GM12878 (cell line): ENCODE data around the gene FMN2.

ENCODE experiments used
- ATF3 ChIP-seq: IDR thresholded peaks from 2 replicates; pipeline ENCODE4 v1.6.1; 2011; ENCODE audit warnings: low read depth, mild to moderate bottlenecking, low read length, moderate library complexity, borderline replicate concordance; ENCODE audit errors: extremely low read depth
- TF ChIP-seq, protein P1 (sequence below), 3 experiments: IDR thresholded peaks in 2 of 3; conservative IDR thresholded peaks in 1 of 3; 2 replicates each; pipeline ENCODE4 v1.5.1; 2011; ENCODE audit warnings: low read depth in 3 of 3, low read length in 3 of 3, mild to moderate bottlenecking in 3 of 3, control low read depth in 2 of 3, moderate library complexity in 2 of 3, inconsistent platforms in 1 of 3, mixed read lengths in 1 of 3; ENCODE audit not compliant: control insufficient read depth in 2 of 3, insufficient read depth in 1 of 3; ENCODE audit errors: extremely low read depth in 1 of 3

DNA sequence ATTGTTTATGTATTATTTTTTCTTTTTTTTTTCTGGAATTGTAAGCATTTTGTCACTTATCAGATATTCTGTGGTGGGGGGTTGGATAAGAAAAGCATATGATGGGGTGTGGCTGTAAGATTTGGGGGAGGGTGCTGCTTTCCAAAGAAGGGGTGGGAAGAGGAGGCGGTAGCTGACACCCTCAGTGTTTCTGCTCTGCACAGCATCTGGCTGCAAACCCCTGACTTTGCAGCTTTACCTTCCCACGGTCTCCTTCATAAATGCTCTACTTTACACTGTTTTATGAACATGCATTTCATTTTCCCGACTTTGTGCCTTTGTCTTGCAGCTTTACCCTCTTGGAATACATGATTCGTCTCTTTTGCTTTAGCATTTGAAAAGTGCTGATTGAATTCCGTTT lies 7.6 kb downstream of the FMN2 start:
- no peak for TF ChIP-seq ATF3
- TF ChIP-seq, protein P1, sequence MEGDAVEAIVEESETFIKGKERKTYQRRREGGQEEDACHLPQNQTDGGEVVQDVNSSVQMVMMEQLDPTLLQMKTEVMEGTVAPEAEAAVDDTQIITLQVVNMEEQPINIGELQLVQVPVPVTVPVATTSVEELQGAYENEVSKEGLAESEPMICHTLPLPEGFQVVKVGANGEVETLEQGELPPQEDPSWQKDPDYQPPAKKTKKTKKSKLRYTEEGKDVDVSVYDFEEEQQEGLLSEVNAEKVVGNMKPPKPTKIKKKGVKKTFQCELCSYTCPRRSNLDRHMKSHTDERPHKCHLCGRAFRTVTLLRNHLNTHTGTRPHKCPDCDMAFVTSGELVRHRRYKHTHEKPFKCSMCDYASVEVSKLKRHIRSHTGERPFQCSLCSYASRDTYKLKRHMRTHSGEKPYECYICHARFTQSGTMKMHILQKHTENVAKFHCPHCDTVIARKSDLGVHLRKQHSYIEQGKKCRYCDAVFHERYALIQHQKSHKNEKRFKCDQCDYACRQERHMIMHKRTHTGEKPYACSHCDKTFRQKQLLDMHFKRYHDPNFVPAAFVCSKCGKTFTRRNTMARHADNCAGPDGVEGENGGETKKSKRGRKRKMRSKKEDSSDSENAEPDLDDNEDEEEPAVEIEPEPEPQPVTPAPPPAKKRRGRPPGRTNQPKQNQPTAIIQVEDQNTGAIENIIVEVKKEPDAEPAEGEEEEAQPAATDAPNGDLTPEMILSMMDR (IDR thresholded peaks at IDR 0.05 in 2 of 3, conservative IDR thresholded peaks at IDR 0.05 in 1 of 3; ENCODE audit: control insufficient read depth in 2 of 3, extremely low read depth in 1 of 3, insufficient read depth in 1 of 3, low read depth in 3 of 3, low read length in 3 of 3), result no peak
